GM13977 (cell line): ENCODE data around the gene PHTF2.

Experiments
- DNase-seq: peaks from one replicate; pipeline ENCODE4 v3.0.0; 2012; ENCODE audit warnings: low spot score
- CTCF ChIP-seq: IDR thresholded peaks from 2 replicates; pipeline ENCODE4 v1.5.1; 2012; ENCODE audit warnings: mild to moderate bottlenecking, control low read depth; ENCODE audit not compliant: insufficient read depth; ENCODE audit errors: extremely low read depth, missing control alignments
- in situ Hi-C: fragments of 300-500 bp; cut with MboI; formaldehyde crosslinking; loops from one replicate; pipeline ENCODE4 v1.12.0; 2022; ENCODE audit warnings: low sequenced_read_pairs, low pct_unique_long_range_greater_than_20kb, mixed read lengths, inconsistent platforms; ENCODE audit not compliant: unreplicated experiment

Gene PHTF2

GRCh38 chr7:77940647-77941046 lies 142.1 kb downstream of the PHTF2 start:
- DNase-seq, result peak; percentile 52
- in situ Hi-C loops, result loop anchor here (25.0 kb wide), 1 partner anchor 278 kb away; no protein-coding TSS in a partner anchor
- peak; percentile 48 for TF ChIP-seq CTCF

GRCh38 chr7:77942431-77942830 lies 143.9 kb downstream of the PHTF2 start:
- no peak for TF ChIP-seq CTCF
- no peak for DNase-seq
- in situ Hi-C loops, result loop anchor here (25.0 kb wide), 1 partner anchor 280 kb away; no protein-coding TSS in a partner anchor

- no peak for TF ChIP-seq CTCF
- DNase-seq, result no peak
- in situ Hi-C loops, result loop anchor here (25.0 kb wide), 1 partner anchor 282 kb away; no protein-coding TSS in a partner anchor
Observed at GRCh38 chr7:77944183-77945182, 145.9 kb downstream of the PHTF2 start.

- no peak for DNase-seq
- TF ChIP-seq CTCF, result no peak
- in situ Hi-C loops, result no loop called here
Observed at GRCh38 chr7:77950548-77950947, 152.0 kb downstream of the PHTF2 start.

GRCh38 chr7:77954773-77955555 lies 156.4 kb downstream of the PHTF2 start:
- TF ChIP-seq CTCF, result no peak
- DNase-seq, result no peak

GRCh38 chr7:77958436-77958835 lies 159.9 kb downstream of the PHTF2 start:
- in situ Hi-C loops, result no loop called here
- DNase-seq, result no peak
- no peak for TF ChIP-seq CTCF

More at GRCh38 chr7:77954773-77955555, 156.4 kb downstream of the PHTF2 start:
- in situ Hi-C loops, result no loop called here
